ENCODE measurements around the gene SLC8B1. TPM values are rescaled to one million over a fixed set of nuclear protein-coding genes. Genes with fewer than 3 reads are reported as not detected.

SLC8B1 gene
- total RNA-seq, 1 donor from 2014 or later: 7.1 TPM

- peaks cover 12% of the 10 kb centered on the region for H3K36me3 Mint-ChIP-seq (ENCODE audit: low read depth)
- TF ChIP-seq, protein P1, sequence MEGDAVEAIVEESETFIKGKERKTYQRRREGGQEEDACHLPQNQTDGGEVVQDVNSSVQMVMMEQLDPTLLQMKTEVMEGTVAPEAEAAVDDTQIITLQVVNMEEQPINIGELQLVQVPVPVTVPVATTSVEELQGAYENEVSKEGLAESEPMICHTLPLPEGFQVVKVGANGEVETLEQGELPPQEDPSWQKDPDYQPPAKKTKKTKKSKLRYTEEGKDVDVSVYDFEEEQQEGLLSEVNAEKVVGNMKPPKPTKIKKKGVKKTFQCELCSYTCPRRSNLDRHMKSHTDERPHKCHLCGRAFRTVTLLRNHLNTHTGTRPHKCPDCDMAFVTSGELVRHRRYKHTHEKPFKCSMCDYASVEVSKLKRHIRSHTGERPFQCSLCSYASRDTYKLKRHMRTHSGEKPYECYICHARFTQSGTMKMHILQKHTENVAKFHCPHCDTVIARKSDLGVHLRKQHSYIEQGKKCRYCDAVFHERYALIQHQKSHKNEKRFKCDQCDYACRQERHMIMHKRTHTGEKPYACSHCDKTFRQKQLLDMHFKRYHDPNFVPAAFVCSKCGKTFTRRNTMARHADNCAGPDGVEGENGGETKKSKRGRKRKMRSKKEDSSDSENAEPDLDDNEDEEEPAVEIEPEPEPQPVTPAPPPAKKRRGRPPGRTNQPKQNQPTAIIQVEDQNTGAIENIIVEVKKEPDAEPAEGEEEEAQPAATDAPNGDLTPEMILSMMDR (conservative IDR thresholded peaks at IDR 0.05): no peak
- H3K9me3 Mint-ChIP-seq: peaks cover 4% of the 10 kb centered on the region
- DNase-seq (ENCODE audit: low read depth, low spot score): no peak
- H3K27me3 Mint-ChIP-seq (ENCODE audit: low read depth): no peaks in the 10 kb centered on the region
- peaks cover 3% of the 10 kb centered on the region for H3K4me1 Mint-ChIP-seq
- H3K4me3 Mint-ChIP-seq: no peak overlapping the region
- H3K27ac Mint-ChIP-seq (ENCODE audit: unreplicated experiment): no peak overlapping the region
These were observed 80.6 kb downstream of the SLC8B1 start for GRCh38 chr12:113254298-113254697.

GRCh38 chr12:113253532-113254285, 81.2 kb downstream of the SLC8B1 start:
- Mint-ChIP-seq H3K4me1 (no peaks in the 10 kb centered on the region), H3K36me3 (ENCODE audit: low read depth) (peaks cover 12% of the 10 kb centered on the region), H3K9me3 (peaks cover 4% of the 10 kb centered on the region), H3K27ac (ENCODE audit: unreplicated experiment) (no peak overlapping the region), H3K27me3 (ENCODE audit: low read depth) (no peaks in the 10 kb centered on the region), H3K4me3 (no peak overlapping the region)
- DNase-seq (ENCODE audit: low read depth, low spot score): no peak
- TF ChIP-seq, protein P1 (conservative IDR thresholded peaks at IDR 0.05): no peak

DNA sequence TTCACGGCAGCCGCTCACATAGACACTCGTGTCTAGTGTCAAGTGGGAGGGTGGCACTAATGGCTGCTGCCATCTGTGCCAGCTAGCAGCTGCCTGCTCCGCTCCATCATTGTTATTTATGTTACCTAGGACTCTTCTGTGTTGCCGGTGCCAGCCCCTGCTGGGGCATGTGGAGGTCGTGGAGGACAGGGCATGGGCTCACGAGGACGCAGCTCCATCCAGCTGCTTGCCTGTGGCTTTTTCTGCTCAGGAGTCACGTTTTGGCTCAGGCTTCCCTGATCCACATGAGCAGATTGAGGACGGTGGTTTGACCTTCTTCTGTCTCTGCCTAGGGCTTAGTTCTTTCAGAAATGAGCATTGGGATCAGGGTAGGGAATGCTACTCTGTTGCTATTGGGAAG, 82.4 kb downstream of the SLC8B1 start:
- H3K36me3 Mint-ChIP-seq (ENCODE audit: low read depth): peaks cover 12% of the 10 kb centered on the region
- H3K4me1 Mint-ChIP-seq: peaks cover 4% of the 10 kb centered on the region
- H3K4me3 Mint-ChIP-seq: no peak overlapping the region
- H3K27ac Mint-ChIP-seq (ENCODE audit: unreplicated experiment): no peak overlapping the region
- DNase-seq (ENCODE audit: low read depth, low spot score): no peak
- TF ChIP-seq, protein P1 (conservative IDR thresholded peaks at IDR 0.05): no peak
- peaks cover 4% of the 10 kb centered on the region for H3K9me3 Mint-ChIP-seq
- no peaks in the 10 kb centered on the region for H3K27me3 Mint-ChIP-seq (ENCODE audit: low read depth)

DNA sequence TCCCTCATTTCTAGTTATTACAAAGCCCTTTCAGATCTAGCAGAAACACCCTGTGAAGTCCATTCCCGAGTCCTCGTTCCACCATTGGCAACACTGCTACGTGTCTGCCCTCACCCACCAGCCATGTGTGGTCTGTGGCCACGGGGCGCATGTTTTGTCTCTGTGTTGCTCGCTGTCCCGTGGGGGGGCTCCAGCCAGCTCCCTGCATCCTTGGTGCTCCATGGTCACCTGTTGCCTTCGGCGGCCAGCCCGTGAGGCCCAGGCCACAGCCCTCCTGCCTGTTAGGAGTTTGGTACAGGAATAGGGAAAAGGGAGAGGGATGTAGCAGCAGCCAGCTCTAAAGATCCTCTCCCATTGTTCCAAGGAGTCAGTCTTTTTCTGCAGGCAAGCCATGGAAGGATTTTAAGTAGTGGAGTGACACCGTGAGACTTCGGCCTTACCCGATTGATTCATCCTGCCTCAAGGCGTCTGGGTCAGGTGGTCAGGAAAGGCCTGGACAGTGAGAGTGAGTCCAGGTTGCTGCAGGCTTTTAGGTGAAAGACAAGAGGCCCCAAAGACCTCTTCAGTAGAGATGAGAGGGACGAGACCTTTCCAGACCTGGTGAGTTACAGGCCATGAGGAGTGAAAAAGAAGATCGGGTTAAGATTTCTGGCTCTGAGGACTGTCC, 83.4 kb downstream of the SLC8B1 start:
- Mint-ChIP-seq H3K36me3 (ENCODE audit: low read depth) (peaks cover 12% of the 10 kb centered on the region), H3K9me3 (peaks cover 4% of the 10 kb centered on the region), H3K27ac (ENCODE audit: unreplicated experiment) (peak overlapping the region; percentile 67), H3K27me3 (ENCODE audit: low read depth) (no peaks in the 10 kb centered on the region), H3K4me3 (no peak overlapping the region), H3K4me1 (peaks cover 12% of the 10 kb centered on the region)
- TF ChIP-seq, protein P1 (conservative IDR thresholded peaks at IDR 0.05): no peak
- no peak for DNase-seq (ENCODE audit: low read depth, low spot score)

GRCh38 chr12:113250045-113250444, 84.9 kb downstream of the SLC8B1 start:
- peaks cover 12% of the 10 kb centered on the region for H3K36me3 Mint-ChIP-seq (ENCODE audit: low read depth)
- H3K27ac Mint-ChIP-seq (ENCODE audit: unreplicated experiment): no peak overlapping the region
- TF ChIP-seq, protein P1 (conservative IDR thresholded peaks at IDR 0.05): no peak
- peaks cover 23% of the 10 kb centered on the region for H3K4me1 Mint-ChIP-seq
- no peaks in the 10 kb centered on the region for H3K27me3 Mint-ChIP-seq (ENCODE audit: low read depth)
- DNase-seq (ENCODE audit: low read depth, low spot score): no peak
- H3K4me3 Mint-ChIP-seq: no peak overlapping the region
- H3K9me3 Mint-ChIP-seq: peaks cover 4% of the 10 kb centered on the region
